OCI-LY7 (cell line): ENCODE data around the gene ZBTB49.

Experiments
- CTCF ChIP-seq: fragments of 200-600 bp; sonication (generic); conservative IDR thresholded peaks from 2 replicates; pipeline ENCODE4 v1.5.1; 2014; ENCODE audit warnings: mild to moderate bottlenecking, antibody characterized with exemption, low read length, moderate library complexity, mixed read lengths
- EZH2phosphoT487 ChIP-seq: fragments of 200-600 bp; sonication (generic); IDR thresholded peaks from 2 replicates; pipeline ENCODE4 v1.6.1; 2018; ENCODE audit warnings: low read depth, borderline replicate concordance, mild to moderate bottlenecking, mixed run types, antibody characterized with exemption, low read length, moderate library complexity, mixed read lengths

DNA sequence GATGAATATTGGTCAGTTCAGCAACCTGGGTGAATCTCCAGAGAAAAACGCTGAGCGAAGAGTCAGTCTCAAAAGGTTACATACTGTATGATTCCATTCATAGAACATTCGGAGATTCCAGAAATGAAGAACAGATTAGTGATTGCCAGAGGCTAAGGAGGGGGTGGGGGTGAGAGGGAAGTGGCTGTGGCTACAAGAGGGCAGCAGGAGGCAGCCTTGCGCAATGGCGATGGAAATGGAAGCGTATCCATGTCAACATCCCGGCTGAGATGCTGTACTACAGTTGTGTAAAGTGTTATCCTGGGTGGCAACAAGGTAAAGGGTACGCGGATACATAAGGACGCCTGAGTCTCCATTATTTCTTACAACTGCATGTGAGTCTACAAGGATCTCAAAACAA, 18.1 kb upstream of the ZBTB49 start:
- TF ChIP-seq CTCF (peak; percentile 44), EZH2phosphoT487 (no peak)
